ENCODE data around the gene DOCK2. TPM values are rescaled to one million over a fixed set of nuclear protein-coding genes. Genes with fewer than 3 reads are reported as not detected.

DOCK2 gene
- total RNA-seq, 1 experiment from 2014 or later = 13.3 TPM

DNA sequence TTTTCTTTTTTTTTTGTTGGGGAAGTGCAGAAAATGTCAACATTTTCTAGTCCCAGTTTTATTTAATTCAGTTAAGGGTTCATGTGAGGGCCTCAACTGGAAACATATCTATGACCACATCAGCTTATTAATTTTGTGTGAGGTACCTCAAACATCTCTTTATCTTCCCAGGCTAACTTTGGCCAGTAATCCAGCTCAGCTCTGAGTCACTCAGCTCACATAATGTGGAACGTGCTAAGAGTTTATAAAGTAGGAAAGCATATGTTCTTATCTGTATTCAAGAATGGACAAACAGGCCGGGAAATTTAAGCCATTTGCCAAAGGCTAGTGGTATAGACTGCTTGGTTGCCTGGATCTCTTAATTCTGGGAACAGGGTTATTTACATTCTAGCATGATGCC, 224.9 kb downstream of the DOCK2 start:
- peak; percentile 78 for DNase-seq (ENCODE audit: low read depth)

DNA sequence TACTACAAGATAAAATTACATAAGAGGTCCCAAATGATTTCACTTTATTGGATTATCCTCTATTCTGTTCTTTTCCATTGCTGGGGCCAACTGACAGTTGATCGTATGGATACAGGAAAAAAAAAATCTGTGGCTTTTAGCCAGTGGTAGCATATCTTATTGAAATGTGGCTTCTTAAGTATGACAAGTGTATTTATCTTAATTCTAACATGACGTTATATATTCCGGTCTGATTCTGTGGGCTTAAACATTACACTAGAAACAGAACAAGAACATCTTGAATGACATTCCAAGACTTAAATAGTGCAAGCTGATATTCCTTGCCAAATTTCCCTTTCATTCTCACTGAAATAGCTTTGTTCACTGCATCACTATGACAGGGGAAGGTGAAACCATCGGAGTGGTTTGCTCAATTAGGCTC, 225.3 kb downstream of the DOCK2 start:
- DNase-seq (ENCODE audit: low read depth) = no peak

DNA sequence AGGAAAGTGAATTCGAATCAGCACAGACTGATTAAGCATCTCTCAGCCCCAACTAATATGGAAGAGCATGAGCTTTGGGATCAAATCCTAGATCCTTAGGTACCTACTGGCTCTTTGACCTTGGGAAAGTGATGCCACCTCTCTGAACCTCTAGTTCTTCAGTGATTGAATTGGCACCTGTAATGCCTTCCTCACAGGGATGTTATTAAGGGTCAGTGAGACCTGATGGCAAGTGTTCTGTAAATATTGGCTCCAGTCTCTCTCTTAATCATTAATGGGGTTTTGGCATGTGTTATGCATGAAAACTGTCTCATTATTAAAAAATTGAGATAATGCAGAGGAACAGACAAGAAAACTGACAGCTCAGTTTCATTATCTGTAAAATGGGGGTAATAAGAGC, 227.4 kb downstream of the DOCK2 start:
- DNase-seq (ENCODE audit: low read depth) = no peak

DNA sequence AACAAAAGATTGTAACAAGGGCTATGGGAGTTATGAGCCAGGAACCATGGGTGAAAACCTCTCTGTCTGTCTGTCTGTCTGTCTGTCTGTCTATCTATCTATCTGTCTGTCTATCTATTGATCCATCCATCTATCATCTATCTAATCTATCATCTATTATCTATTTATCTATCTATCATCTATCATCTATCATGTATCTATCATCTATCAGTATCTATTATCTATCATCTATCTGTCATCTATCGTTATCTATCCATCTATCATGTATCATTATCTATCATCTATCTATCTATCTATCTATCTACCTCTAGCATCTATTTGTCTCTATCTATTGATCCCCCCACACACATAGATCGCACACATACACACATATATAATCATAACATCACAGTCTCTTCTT, 230.3 kb downstream of the DOCK2 start:
- no peak for DNase-seq (ENCODE audit: low read depth)

DNA sequence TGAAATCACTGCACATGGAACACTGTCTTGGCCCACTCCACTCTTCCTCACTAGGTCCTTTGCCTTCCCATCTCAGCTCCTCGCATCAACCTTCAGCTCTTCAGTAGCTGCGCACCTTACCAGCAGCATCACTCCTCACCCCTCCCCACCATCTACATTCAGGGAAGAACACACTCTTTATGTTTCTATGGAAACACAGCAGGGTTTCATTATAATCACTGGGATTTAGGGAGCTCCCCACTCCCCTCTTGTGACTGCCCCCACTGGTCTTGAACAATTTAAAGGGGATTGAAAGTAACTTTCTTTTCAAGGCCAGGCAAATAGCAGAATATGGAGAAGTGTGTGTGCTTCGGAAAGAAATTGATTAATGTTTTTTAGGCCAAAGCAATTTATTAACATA, 232.0 kb downstream of the DOCK2 start:
- DNase-seq (ENCODE audit: low read depth) = no peak

DNA sequence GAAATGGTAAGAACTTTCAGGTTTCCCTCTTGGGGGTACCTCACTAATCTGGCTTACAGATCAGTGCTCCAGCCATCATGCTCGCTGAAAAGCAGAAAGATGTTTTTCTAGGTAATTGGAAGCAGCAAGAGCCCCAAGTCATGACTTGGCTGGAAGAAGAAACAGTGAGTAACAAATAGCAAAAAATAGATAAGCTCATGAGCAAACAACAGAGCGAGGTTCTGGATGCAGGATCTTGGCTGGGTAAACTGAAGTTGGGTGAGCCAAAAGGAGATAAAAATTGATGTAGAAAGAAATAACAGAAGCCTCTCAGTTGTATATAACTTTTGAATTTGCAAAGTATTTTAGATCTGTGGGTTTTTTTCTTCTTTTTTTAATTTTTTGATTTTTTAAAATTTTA, 233.1 kb downstream of the DOCK2 start:
- DNase-seq (ENCODE audit: low read depth) = no peak

DNA sequence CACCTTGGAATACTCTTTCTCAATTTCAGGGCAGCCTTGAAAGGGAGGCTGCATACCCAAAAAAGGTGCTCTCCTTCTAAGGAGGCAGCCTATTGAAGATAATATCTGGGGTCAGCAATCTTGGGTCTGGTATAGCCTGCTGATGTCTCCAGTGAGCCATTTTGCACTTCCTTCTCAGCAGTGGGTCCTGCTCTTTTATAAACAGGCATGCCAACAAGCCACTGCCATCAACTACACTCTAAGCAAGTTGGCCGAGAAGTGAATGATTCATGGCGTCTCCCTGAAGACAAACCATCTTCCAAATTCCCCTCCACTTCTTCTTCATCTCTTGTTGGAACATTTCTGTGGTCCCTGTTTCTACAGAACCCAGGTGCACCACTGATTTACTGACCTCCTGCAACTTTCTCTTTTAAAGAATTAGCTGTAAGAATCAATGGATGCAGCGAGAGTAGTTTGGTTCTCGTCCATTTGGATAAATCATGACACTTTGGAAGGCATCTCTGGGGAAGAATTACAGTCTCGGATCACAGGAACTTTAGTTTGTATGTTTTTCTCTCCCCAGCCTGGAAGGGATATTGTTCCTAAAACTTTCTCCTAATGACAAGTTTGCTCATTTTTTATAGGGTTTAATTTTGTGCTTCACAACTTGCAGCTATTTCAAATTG, 234.9 kb downstream of the DOCK2 start:
- no peak for DNase-seq (ENCODE audit: low read depth)

DNA sequence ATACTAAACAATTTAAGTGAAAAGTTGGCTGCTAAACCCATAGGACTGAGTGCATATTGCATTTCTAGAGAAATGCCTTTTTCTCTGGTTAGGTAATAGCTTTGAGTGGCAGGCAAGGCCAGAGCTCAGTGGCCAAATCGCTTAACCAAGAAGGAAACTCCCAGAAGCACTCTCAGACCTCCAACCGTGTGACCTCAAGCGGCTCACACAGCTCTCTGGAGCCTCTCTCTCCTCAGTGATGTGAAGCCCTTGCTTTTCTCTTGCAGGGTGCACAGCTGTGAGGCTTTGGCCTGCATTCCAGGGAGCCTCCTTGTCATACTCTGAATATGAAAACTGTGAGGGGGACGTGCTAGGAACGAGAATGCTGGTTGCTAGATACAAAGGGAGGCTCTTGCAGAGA, 236.6 kb downstream of the DOCK2 start:
- no peak for DNase-seq (ENCODE audit: low read depth)

DNA sequence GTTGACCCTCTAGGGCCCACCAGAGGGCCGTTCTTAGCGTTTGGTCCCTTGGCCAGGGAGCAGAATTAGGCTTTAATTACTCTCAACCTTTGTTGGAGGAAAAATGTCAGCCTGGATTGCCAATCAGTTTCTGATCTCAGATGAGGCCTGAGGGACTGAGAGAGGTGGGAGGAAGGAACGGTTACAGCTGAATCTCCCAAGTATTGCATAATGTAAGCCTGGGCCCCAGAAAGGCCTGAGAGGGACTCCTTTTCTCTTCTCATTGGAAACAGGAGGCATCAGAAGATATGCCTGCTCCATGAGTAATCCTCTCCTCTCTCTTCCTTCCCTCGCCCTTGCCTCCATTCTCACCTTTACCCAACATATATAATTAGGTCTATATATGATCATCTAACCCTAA, 237.5 kb downstream of the DOCK2 start:
- DNase-seq (ENCODE audit: low read depth) = no peak

DNA sequence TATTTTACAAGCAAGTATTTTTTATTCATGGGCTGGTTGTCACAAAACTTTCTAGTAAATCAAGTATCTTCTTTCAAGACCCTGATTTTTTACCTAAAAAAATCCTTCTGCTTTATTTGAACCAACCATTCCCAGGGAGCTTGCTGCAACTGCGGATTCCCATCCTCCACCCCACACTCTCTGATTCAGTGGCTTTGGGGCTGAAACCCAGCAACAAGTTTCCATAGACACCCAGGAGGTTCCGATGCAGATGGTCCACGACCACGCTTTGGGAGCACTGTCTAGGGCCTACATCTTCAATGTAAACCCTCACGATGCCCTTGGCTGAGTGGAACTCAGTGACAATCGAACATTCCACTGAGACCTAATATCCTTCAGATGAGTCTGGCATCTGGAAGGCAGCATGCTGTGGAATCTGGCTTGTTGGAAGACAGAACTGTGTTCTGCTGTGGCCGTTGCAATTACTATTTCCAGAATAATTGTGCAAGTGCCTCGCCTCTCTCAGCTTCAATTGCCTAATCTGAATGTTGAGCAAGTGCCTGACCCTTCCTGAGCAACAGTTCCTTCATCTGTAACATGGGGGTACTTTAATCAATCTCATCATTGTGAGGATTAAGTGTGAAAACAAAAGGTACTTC, 238.1 kb downstream of the DOCK2 start:
- no peak for DNase-seq (ENCODE audit: low read depth)

DNA sequence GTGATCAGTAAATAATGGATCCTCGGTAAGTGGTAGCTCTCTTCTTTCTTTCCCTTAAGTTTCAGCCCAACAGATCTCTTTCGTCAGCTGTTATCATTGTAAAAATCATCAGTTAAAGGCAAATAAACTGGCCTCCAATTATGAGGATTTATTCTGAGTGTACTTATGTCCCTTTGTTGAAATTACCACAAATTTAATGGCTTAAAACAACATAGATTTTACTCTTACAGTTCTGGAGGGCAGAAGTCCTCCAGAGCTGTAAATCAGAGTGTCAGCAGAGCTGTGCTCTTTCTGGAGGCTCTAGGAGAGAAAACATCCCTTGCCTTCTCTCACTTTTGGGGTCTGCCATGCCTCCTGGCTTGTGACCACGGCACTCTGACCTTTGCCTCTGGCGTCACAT, 238.7 kb downstream of the DOCK2 start:
- no peak for DNase-seq (ENCODE audit: low read depth)

DNA sequence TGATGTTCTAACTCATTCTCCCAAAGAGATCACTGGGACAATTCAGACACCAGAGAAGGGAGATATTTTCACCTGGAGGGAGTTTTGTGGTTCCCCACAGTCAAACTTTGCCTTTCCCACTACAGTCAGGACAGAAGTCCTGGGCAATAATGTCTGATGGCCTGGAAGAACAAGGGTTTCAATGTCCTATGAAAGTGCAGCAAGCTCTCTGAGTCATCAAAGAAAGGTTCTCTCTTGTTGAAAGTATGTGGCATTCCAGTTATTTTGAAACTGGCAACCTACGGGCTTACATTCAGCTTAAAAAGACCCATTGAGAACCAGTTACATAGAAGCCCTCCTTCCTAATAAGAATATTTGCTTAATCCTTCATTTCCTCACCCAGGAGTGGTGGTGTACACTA, 239.3 kb downstream of the DOCK2 start:
- no peak for DNase-seq (ENCODE audit: low read depth)

DNA sequence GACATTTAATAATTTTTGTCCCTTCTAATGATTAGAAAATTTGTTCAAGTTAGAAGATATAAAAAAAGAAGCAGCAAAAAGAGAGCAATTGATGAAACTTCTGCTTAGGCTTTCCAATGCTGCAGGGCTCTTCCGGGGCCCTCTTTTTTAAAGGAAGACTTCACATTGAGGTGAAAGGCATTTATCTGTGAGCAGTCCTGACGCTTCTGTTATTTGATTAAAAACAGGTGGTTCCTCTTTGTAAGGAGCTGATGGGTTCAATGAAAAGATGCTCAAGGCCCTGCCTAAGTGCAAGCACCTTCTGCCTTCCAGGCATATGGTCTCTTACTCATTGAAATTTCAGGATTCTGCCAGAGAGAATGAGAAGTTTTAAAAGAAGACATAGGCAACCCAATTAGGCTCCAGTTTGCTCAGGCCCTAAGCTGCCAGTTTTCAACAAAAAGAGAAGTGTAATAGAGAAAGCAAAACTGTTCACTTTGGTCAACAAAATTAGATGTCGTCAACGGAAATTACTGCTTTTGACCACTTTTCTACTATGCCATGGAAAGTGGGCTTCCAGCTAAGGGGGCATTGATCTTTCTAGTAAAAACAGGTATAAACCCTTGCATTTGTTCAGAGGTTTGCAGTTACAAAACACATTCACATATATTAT, 243.1 kb downstream of the DOCK2 start:
- DNase-seq (ENCODE audit: low read depth) = no peak

DNA sequence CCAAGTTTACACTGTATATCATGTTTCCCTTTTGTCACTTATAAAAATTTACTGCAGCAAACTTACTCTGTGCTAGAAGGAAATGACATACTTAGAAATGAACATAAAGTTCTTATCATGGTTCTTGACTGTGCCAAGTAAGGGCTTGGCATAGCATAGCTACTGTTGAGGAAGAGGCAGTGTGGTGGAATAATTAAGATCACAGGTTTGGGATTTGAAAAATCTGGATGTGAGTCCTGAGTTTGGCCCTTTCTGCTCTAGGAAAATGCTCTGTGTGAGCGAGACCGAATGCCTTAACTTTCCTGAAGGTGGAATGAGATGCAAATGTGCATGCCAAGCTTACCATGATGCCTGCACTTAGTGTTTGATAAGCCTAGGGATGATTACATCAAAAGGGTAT, 243.7 kb downstream of the DOCK2 start:
- no peak for DNase-seq (ENCODE audit: low read depth)

DNA sequence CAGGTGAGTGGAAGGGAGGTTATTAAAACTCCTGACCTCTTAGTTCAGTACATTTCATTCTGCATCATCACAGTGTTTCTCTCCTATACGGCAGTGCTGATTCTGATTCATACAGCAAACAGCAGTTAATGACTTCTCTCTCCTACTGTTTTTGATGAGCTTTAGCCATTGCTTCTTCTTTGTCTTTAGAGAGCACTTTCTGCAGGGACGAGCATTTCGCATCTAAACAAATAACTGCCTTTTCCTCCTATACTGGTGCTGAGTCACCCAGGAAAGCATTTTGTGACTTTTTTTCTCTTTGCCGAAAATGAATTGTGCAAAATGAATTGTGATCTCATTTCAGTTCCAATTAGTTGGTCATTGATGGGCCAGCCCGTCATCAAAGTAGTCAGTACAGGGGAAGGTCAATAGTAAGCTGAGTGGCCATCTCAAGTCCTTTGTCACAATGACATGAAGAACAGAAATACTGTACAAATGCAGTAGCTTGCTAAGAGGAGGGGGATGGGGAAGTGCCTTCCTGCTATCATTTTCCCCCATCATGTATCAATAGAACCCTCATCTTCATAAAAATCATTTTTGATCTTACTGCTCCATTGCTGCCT, 244.7 kb downstream of the DOCK2 start:
- no peak for DNase-seq (ENCODE audit: low read depth)

DNA sequence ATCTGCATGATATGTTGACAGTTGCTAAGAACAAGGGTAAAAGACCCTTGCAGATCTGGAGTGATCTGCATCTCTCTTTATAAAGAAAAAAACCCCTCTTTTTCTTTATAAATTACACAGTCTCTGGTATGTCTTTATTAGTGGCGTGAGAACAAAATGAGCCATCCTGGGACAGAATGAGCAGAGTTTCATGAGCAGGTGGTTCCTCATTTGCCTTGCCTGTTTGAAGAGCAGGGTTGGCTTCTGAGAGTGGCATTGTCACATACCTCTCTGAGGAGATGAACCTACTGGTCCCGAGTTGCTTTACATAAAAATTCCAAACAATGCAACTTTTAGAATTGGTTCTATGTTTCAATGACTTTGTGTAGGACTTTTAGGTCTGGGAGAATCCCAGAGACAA, 249.0 kb downstream of the DOCK2 start:
- no peak for DNase-seq (ENCODE audit: low read depth)

DNA sequence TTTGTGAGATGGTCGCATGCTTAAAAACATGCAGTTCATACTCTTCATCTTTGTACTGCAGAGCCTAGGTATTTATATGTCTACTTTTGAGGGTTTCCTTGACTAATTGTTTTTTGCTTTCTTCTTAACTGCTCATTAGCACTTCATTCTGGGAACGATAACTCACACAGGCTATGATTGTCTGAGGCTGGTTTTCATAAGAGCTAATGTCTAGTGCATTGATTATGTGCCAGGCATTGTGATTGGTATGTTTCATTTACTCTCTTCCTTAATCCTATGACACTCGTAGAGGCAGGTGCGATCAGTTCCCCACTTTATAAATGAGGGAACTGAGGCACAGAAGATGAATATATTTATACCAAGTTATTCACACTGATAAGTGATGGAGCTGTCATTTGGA, 249.6 kb downstream of the DOCK2 start:
- DNase-seq (ENCODE audit: low read depth) = no peak

DNA sequence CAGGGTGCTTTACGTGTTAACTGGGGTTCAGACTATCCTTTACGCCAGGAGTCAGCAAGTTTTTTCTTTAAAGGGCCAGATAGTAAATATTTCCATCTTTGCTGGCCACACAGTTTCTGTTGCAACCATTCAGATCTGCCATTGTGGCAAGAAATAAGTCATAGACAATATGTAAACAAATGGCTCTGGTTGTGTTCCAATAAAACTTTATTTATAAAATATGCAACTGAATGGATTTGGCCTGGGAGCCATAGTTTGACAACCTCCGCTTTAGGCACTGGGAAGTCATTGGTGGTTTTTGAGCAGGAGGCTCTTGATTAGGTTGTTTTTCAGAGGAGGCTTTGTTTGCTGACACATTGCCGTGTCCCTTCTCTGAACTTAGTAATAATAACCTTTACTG, 252.5 kb downstream of the DOCK2 start:
- no peak for DNase-seq (ENCODE audit: low read depth)

DNA sequence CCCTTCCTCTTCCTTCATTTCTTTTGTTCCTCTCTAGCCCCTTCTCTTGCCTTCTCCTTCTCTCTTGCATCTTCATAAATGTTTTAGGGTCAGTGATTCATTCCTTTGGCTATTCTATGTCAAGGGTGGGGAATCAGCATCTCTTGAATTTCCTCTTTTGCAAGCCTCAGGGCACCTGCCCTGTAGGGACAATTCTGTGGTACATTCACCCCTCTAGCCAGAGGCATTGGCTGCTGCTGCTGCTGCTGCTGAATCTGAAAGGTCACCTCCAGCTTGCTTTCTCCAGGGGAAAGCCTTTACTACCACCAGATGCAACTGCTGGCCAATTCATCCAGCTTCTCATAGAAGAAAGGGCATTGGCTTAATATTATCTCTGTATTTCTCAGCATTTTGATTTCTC, 255.9 kb downstream of the DOCK2 start:
- no peak for DNase-seq (ENCODE audit: low read depth)

DNA sequence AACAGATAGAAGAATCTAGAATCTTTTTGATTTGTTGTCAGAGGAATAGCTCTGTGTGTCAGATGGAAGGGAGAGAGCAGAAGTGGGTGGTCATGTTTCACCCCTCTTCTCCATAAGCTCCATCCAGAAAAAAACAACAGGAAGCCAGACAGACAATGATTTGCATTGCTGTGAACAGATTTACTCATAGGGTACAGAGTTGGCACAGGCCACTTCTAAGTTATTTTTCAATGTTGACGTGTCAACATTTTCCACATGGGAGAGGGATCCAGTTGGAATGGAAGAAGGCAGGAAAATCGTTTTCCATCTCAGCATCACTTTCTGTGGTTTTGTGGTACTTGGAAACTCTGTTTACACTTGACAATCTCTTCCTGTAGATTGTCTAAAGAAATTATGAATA, 256.5 kb downstream of the DOCK2 start:
- peak; percentile 41 for DNase-seq (ENCODE audit: low read depth)

DNA sequence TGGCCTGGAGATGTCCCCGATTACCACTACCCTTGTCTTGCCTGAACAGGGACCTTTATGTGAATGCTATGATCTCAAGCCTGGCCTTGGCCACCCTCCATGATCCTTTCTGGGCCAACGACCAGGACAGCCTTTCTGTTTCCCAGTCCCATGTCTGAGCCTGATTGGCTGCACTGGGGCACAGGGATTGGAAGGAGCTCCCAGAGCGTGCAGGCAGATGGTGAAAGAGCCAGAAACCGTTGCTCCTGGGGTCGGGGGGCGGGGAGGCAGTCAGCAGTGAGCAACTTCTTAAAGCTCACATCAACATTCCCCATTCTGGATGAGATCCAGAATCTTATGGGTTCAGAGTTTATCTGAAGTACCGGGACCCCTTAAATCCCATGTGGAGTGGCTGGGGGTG, 258.9 kb downstream of the DOCK2 start:
- no peak for DNase-seq (ENCODE audit: low read depth)

DNA sequence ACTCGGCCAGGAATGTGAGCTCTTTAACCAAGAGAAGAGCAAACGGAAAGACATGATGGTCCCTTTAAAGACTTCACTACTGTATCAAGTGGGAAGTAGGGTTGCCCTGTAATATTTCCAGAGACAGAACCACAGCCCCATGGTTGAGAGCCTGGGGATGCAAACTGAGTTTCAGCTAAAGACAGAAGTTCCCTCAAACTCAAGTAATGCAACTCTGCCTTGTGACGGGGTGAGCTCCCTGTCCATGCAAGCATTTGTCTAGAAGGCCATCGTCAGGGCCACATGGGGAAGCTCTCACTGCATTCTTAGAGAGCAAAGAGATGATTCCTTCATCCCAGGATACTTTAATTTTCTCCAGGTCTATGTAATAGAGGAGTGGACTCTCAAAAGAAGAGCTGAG, 260.4 kb downstream of the DOCK2 start:
- DNase-seq (ENCODE audit: low read depth) = no peak

DNA sequence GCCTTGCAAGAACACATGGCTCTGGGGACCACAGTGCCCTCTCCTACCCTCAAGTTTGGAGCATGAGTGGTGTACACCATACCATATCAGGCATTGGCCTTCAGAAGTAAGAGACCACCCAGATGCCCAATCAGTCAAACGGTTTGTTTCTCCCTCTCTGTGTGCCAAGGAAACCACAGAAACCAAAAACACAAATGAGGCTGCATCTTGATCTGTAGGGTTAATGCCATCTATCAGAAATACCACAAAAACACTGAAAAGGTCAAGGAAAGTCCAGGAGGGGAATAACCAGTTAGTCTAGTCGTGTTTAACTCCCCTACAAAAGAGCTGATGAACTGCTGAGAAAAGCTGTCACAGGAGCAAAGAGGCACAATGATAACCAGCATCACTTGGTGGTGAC, 264.8 kb downstream of the DOCK2 start:
- no peak for DNase-seq (ENCODE audit: low read depth)

Data from Daoy (cell line).